Liver (tissue), 3 donors: ENCODE results near the gene RNF13.

Source experiments
- CTCF ChIP-seq: fragments of 150-350 bp; IDR thresholded peaks from 2 replicates; pipeline ENCODE4 v1.5.1; 2017; ENCODE audit warnings: improper control_type of control experiment, low read depth, low read length; ENCODE audit not compliant: missing input control
- EGR1 ChIP-seq, 2 donors: IDR thresholded peaks; 2 replicates each; pipeline ENCODE4 v1.6.1; 2016 to 2018; ENCODE audit warnings: antibody characterized with exemption in 2 of 2, low read depth in 2 of 2
- GABPA ChIP-seq, 2 donors: IDR thresholded peaks in 1 of 2; conservative IDR thresholded peaks in 1 of 2; 2 replicates each; pipeline ENCODE4 v1.6.1; 2016; ENCODE audit warnings: antibody characterized with exemption in 2 of 2, mild to moderate bottlenecking in 1 of 2, moderate library complexity in 1 of 2
- HNF4G ChIP-seq: IDR thresholded peaks from 2 replicates; pipeline ENCODE4 v1.6.1; 2016; ENCODE audit warnings: antibody characterized with exemption
- RAD21 ChIP-seq, 2 donors: IDR thresholded peaks; 2 replicates each; pipeline ENCODE4 v1.6.1; 2016; ENCODE audit warnings: antibody characterized with exemption in 2 of 2, mild to moderate bottlenecking in 2 of 2
- RXRA ChIP-seq, 2 donors: IDR thresholded peaks; 2 replicates each; pipeline ENCODE4 v1.6.1; 2017 to 2018; ENCODE audit warnings: antibody characterized with exemption in 2 of 2, mild to moderate bottlenecking in 1 of 2
- SP1 ChIP-seq: IDR thresholded peaks from 2 replicates; pipeline ENCODE4 v1.6.1; 2018; ENCODE audit warnings: antibody characterized with exemption, mild to moderate bottlenecking
- TF ChIP-seq, protein P1 (sequence below): IDR thresholded peaks from 2 replicates; pipeline ENCODE4 v1.6.1; 2016; ENCODE audit warnings: antibody characterized with exemption, mild to moderate bottlenecking
- donor health status: healthy.
- donor health status: healthy.

DNA sequence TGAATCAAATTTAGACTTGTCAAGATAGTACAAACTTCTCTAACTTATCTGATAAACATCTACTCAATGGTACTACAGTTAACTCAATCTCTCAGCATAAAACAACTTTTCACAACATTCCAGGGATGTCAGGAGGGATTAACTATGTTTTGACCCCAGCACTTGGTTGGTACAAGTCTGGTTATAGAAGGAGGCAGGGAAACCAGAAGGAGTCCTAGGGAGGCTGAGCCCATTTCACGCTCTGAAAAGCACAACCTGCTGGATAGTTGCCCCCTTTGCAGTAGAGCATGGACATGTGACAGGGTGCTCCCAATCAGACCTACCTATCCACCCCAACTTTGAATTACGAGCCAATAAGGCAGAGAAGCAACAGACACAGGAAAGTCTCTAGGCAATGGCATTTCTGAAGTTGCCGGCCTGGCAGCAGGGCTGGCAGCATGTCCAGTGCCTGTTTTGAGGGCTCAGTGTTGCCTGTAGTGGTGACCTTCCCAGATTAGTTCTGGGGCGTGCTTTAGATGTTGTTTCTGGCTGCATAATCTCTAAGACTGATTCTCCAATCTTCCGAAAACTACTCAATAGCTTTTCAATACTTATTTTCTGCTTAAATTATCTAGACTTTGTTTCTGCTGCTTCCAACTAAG, 28.8 kb upstream of the RNF13 start:
- TF ChIP-seq CTCF (no peak), GABPA (IDR thresholded peaks at IDR 0.05 in 1 of 2, conservative IDR thresholded peaks at IDR 0.05 in 1 of 2) (no peak), HNF4G (no peak), RXRA (IDR thresholded peaks at IDR 0.05) (no peak), RAD21 (IDR thresholded peaks at IDR 0.05) (no peak), SP1 (no peak), EGR1 (IDR thresholded peaks at IDR 0.05; ENCODE audit: low read depth in 2 of 2) (no peak)
- TF ChIP-seq, protein P1, sequence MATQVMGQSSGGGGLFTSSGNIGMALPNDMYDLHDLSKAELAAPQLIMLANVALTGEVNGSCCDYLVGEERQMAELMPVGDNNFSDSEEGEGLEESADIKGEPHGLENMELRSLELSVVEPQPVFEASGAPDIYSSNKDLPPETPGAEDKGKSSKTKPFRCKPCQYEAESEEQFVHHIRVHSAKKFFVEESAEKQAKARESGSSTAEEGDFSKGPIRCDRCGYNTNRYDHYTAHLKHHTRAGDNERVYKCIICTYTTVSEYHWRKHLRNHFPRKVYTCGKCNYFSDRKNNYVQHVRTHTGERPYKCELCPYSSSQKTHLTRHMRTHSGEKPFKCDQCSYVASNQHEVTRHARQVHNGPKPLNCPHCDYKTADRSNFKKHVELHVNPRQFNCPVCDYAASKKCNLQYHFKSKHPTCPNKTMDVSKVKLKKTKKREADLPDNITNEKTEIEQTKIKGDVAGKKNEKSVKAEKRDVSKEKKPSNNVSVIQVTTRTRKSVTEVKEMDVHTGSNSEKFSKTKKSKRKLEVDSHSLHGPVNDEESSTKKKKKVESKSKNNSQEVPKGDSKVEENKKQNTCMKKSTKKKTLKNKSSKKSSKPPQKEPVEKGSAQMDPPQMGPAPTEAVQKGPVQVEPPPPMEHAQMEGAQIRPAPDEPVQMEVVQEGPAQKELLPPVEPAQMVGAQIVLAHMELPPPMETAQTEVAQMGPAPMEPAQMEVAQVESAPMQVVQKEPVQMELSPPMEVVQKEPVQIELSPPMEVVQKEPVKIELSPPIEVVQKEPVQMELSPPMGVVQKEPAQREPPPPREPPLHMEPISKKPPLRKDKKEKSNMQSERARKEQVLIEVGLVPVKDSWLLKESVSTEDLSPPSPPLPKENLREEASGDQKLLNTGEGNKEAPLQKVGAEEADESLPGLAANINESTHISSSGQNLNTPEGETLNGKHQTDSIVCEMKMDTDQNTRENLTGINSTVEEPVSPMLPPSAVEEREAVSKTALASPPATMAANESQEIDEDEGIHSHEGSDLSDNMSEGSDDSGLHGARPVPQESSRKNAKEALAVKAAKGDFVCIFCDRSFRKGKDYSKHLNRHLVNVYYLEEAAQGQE, result no peak
